ENCODE data around the gene HRH2. TPM values are rescaled to one million over a fixed set of nuclear protein-coding genes. Genes with fewer than 3 reads are reported as not detected.
"Not testable (repeated sequence)": the region's sequence is repeated elsewhere in the genome, so short reads cannot be mapped to it uniquely, and the experiment has no call there.

Gene HRH2
- total RNA-seq, 4 donors from 2014 or later: 1.7 to 6.1 (median 2.6) TPM

GRCh38 chr5:175640106-175640775 lies 17.6 kb upstream of the HRH2 start:
- Histone ChIP-seq H3K27ac (no peak overlapping the region), H3K27me3 (peaks cover 14% of the 10 kb centered on the region), H3K9me3 (peaks cover 0 to 10% (median 0%) of the 10 kb centered on the region in 3 donors), H3K4me3 (no peak overlapping the region), H3K4me1 (no peaks in the 10 kb centered on the region), H3K36me3 (no peaks in the 10 kb centered on the region)
- ATAC-seq: no peak
- 40 to 60% methylated on average over 1 of the region's 9 CpGs for WGBS, 2 donors (ENCODE audit: low coverage in 1 of 2)
- TF ChIP-seq EP300 (IDR thresholded peaks at IDR 0.05) (no peak), POLR2A (IDR thresholded peaks at IDR 0.05) (no peak), POLR2AphosphoS5 (IDR thresholded peaks at IDR 0.05) (no peak)
- TF ChIP-seq, protein P1, sequence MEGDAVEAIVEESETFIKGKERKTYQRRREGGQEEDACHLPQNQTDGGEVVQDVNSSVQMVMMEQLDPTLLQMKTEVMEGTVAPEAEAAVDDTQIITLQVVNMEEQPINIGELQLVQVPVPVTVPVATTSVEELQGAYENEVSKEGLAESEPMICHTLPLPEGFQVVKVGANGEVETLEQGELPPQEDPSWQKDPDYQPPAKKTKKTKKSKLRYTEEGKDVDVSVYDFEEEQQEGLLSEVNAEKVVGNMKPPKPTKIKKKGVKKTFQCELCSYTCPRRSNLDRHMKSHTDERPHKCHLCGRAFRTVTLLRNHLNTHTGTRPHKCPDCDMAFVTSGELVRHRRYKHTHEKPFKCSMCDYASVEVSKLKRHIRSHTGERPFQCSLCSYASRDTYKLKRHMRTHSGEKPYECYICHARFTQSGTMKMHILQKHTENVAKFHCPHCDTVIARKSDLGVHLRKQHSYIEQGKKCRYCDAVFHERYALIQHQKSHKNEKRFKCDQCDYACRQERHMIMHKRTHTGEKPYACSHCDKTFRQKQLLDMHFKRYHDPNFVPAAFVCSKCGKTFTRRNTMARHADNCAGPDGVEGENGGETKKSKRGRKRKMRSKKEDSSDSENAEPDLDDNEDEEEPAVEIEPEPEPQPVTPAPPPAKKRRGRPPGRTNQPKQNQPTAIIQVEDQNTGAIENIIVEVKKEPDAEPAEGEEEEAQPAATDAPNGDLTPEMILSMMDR (IDR thresholded peaks at IDR 0.05): no peak

DNA sequence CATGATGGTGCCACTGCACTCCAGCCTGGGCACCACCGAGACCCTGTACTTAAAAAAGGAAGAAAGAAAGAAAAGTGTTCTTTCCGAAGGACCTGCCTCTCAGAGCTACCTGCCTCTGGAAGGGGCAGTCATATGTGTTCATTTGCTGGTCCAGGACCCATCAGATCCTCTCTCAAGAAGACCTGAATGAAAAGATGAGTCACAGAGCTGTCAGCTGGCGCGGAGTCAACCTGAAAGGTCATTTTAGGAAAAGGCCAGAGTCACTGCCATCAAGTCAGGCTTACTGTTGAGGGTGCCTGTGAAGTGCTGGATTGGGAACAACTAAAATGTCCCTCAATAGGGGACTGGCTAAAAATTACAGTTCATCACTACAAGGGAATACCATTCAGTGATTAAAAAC lies 14.9 kb upstream of the HRH2 start:
- WGBS, 2 donors (ENCODE audit: low coverage in 1 of 2): 74 to 87% methylated on average over 2 to 4 of the region's 4 CpGs
- no peaks in the 10 kb centered on the region for H3K4me1 ChIP-seq
- H3K27ac ChIP-seq: no peak overlapping the region
- H3K27me3 ChIP-seq: peaks cover 14% of the 10 kb centered on the region
- H3K9me3 ChIP-seq: peaks cover 0 to 18% (median 0%) of the 10 kb centered on the region in 3 donors
- TF ChIP-seq EP300 (IDR thresholded peaks at IDR 0.05) (no peak), POLR2AphosphoS5 (IDR thresholded peaks at IDR 0.05) (no peak)
- ATAC-seq: no peak
- no peaks in the 10 kb centered on the region for H3K36me3 ChIP-seq
- no peak overlapping the region for H3K4me3 ChIP-seq

DNA sequence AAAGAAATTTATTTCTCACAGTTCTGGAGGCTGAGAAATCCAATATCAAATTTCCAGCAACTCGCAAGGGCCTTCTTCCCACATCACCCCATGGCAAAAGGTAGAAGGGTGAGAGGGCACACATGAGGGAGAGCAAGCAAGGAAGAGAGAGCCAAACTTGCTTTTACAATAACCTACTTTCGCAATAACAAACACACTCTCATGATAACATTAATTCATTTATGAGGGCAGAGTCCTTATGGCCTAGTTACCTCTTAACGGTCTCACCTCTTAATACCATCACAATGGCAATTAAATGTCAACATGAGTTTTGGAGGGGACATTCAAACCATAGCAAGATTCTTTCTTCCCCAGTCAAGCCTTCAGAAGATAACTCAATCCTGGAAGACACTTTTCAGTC lies 11.6 kb upstream of the HRH2 start:
- TF ChIP-seq POLR2A (IDR thresholded peaks at IDR 0.05) (no peak), POLR2AphosphoS5 (IDR thresholded peaks at IDR 0.05) (no peak), EP300 (IDR thresholded peaks at IDR 0.05) (no peak)
- TF ChIP-seq, protein P1 (IDR thresholded peaks at IDR 0.05): no peak
- Histone ChIP-seq H3K9me3 (peaks cover 0 to 36% (median 0%) of the 10 kb centered on the region in 3 donors), H3K27ac (no peak overlapping the region), H3K36me3 (no peaks in the 10 kb centered on the region), H3K27me3 (no peaks in the 10 kb centered on the region), H3K4me1 (no peaks in the 10 kb centered on the region), H3K4me3 (no peak overlapping the region)
- no peak for ATAC-seq
- WGBS, 2 donors (ENCODE audit: low coverage in 1 of 2): 71 to 87% methylated on average over 3 of the region's 3 CpGs

- Histone ChIP-seq H3K27ac (no peak overlapping the region), H3K4me3 (no peak overlapping the region), H3K36me3 (no peaks in the 10 kb centered on the region), H3K27me3 (no peaks in the 10 kb centered on the region), H3K9me3 (peaks cover 0 to 36% (median 0%) of the 10 kb centered on the region in 3 donors), H3K4me1 (no peaks in the 10 kb centered on the region)
- WGBS, 2 donors (ENCODE audit: low coverage in 1 of 2): 90 to 100% methylated on average over 1 of the region's 1 CpG
- ATAC-seq: no peak
- TF ChIP-seq EP300 (IDR thresholded peaks at IDR 0.05) (no peak), POLR2AphosphoS5 (IDR thresholded peaks at IDR 0.05) (no peak), POLR2A (IDR thresholded peaks at IDR 0.05) (no peak)
- TF ChIP-seq, protein P1 (IDR thresholded peaks at IDR 0.05): no peak
These were observed 7.9 kb upstream of the HRH2 start for GRCh38 chr5:175649967-175650366.

GRCh38 chr5:175650430-175651205 lies 7.3 kb upstream of the HRH2 start:
- peaks cover 0 to 34% (median 0%) of the 10 kb centered on the region in 3 donors for H3K9me3 ChIP-seq
- not testable (repeated sequence) for H3K4me1 ChIP-seq, H3K4me3 ChIP-seq, H3K27me3 ChIP-seq, H3K27ac ChIP-seq, ATAC-seq, H3K36me3 ChIP-seq
